ENCODE measurements around the gene FANCI.

Gene FANCI

GRCh38 chr15:89198196-89198595, 45.6 kb upstream of the FANCI start:
- TF ChIP-seq CTCF (IDR thresholded peaks at IDR 0.05; ENCODE audit: control insufficient read depth, extremely low read depth, insufficient read depth), result no peak
- H3K4me3 ChIP-seq (ENCODE audit: low read depth, low read length), result no peak overlapping the region
- no peak for DNase-seq (ENCODE audit: low read depth)

- TF ChIP-seq CTCF (IDR thresholded peaks at IDR 0.05; ENCODE audit: control insufficient read depth, extremely low read depth, insufficient read depth), result no peak
- no peak overlapping the region for H3K4me3 ChIP-seq (ENCODE audit: low read depth, low read length)
- no peak for DNase-seq (ENCODE audit: low read depth)
These were observed 44.8 kb upstream of the FANCI start for GRCh38 chr15:89198934-89199333.

GRCh38 chr15:89199746-89200145, 44.0 kb upstream of the FANCI start:
- TF ChIP-seq CTCF (IDR thresholded peaks at IDR 0.05; ENCODE audit: control insufficient read depth, extremely low read depth, insufficient read depth), result no peak
- no peak for DNase-seq (ENCODE audit: low read depth)
- H3K4me3 ChIP-seq (ENCODE audit: low read depth, low read length), result no peak overlapping the region

GRCh38 chr15:89200182-89200581, 43.6 kb upstream of the FANCI start:
- DNase-seq (ENCODE audit: low read depth), result no peak
- TF ChIP-seq CTCF (IDR thresholded peaks at IDR 0.05; ENCODE audit: control insufficient read depth, extremely low read depth, insufficient read depth), result no peak

GRCh38 chr15:89201465-89202005, 42.2 kb upstream of the FANCI start:
- no peak for TF ChIP-seq CTCF (IDR thresholded peaks at IDR 0.05; ENCODE audit: control insufficient read depth, extremely low read depth, insufficient read depth)
- H3K4me3 ChIP-seq (ENCODE audit: low read depth, low read length), result no peak overlapping the region
- no peak for DNase-seq (ENCODE audit: low read depth)

More at GRCh38 chr15:89200182-89200581, 43.6 kb upstream of the FANCI start:
- H3K4me3 ChIP-seq (ENCODE audit: low read depth, low read length), result no peak overlapping the region

- no peak for TF ChIP-seq CTCF (IDR thresholded peaks at IDR 0.05; ENCODE audit: control insufficient read depth, extremely low read depth, insufficient read depth)
- H3K4me3 ChIP-seq (ENCODE audit: low read depth, low read length), result no peak overlapping the region
- no peak for DNase-seq (ENCODE audit: low read depth)
These were observed 40.0 kb upstream of the FANCI start for GRCh38 chr15:89203705-89204273.

Measured in LNCaP clone FGC (cell line).